NCI-H748 treated with DMSO at 0.1 percent for 48 hours (cell line): Measurements from ENCODE around the gene AGBL1.
A peak's percentile ranks its signal among the peaks of the same experiment; 100 is the strongest.
"Not testable (repeated sequence)": the region's sequence is repeated elsewhere in the genome, so short reads cannot be mapped to it uniquely, and the experiment has no call there.

Source experiments
- DNase-seq: peaks from one replicate; lab custom pipeline; 2025; lab: John Stamatoyannopoulos, UW

AGBL1 gene

GRCh38 chr15:86871964-86872363 lies 792.3 kb downstream of the AGBL1 start:
- DNase-seq = no peak

GRCh38 chr15:86872782-86873181 lies 793.1 kb downstream of the AGBL1 start:
- no peak for DNase-seq

- DNase-seq = no peak
Measured at GRCh38 chr15:86875067-86875466, 795.4 kb downstream of the AGBL1 start.

- DNase-seq = no peak
Measured at GRCh38 chr15:86876387-86876944, 796.8 kb downstream of the AGBL1 start.

- DNase-seq = no peak
Measured at GRCh38 chr15:86877171-86877631, 797.5 kb downstream of the AGBL1 start.

- DNase-seq = not testable (repeated sequence)
Measured at GRCh38 chr15:86878844-86879243, 799.2 kb downstream of the AGBL1 start.

- no peak for DNase-seq
Measured at GRCh38 chr15:86879250-86880229, 799.9 kb downstream of the AGBL1 start.

- DNase-seq = no peak
Measured at GRCh38 chr15:86885616-86886015, 805.9 kb downstream of the AGBL1 start.

- DNase-seq = peak; percentile 22
Measured at GRCh38 chr15:86892774-86893449, 813.2 kb downstream of the AGBL1 start.

GRCh38 chr15:86894269-86894668 lies 814.6 kb downstream of the AGBL1 start:
- no peak for DNase-seq

- DNase-seq = no peak
Measured at GRCh38 chr15:86903642-86904421, 824.2 kb downstream of the AGBL1 start.

GRCh38 chr15:86905625-86906256 lies 826.1 kb downstream of the AGBL1 start:
- no peak for DNase-seq

- DNase-seq = no peak
Measured at GRCh38 chr15:86906376-86906775, 826.7 kb downstream of the AGBL1 start.

GRCh38 chr15:86911022-86911421 lies 831.4 kb downstream of the AGBL1 start:
- no peak for DNase-seq

- DNase-seq = no peak
Measured at GRCh38 chr15:86912661-86913060, 833.0 kb downstream of the AGBL1 start.

- peak; percentile 64 for DNase-seq
Measured at GRCh38 chr15:86915811-86916331, 836.2 kb downstream of the AGBL1 start.

- peak; percentile 2 for DNase-seq
Measured at GRCh38 chr15:86916671-86917360, 837.1 kb downstream of the AGBL1 start.

GRCh38 chr15:86917361-86917671 lies 837.6 kb downstream of the AGBL1 start:
- no peak for DNase-seq

- DNase-seq = no peak
Measured at GRCh38 chr15:86919581-86919980, 839.9 kb downstream of the AGBL1 start.

- no peak for DNase-seq
Measured at GRCh38 chr15:86929461-86929860, 849.8 kb downstream of the AGBL1 start.

GRCh38 chr15:86932456-86932855 lies 852.8 kb downstream of the AGBL1 start:
- DNase-seq = no peak
